GM23338 (cell line): ENCODE measurements around the gene CCDC93. TPM values are rescaled to one million over a fixed set of nuclear protein-coding genes. Genes with fewer than 3 reads are reported as not detected.

Experiments
- ATAC-seq: fragments of 200-7000 bp; cut with Tn5 transposase; 3 replicates; pipeline ENCODE4 v1.9.1; 2020
- DNase-seq: peaks from one replicate; pipeline ENCODE4 v3.0.0-alpha.2; 2015; ENCODE audit warnings: low spot score
- H2AFZ ChIP-seq: fragments of 200-600 bp; sonication (generic); 2 replicates; pipeline ENCODE4 v1.8.0; 2016; ENCODE audit warnings: antibody characterized with exemption, mild to moderate bottlenecking, moderate library complexity
- H3F3A ChIP-seq: fragments of 200-600 bp; sonication (generic); replicated peaks from 2 replicates; pipeline ENCODE4 v1.8.0; 2017; ENCODE audit warnings: antibody characterized with exemption, mixed run types, low read depth
- H3K27ac ChIP-seq: fragments of 200-600 bp; sonication (generic); 2 replicates; pipeline ENCODE4 v1.6.1; 2016; ENCODE audit warnings: low read depth
- H3K27me3 ChIP-seq: fragments of 200-600 bp; sonication (generic); 2 replicates; pipeline ENCODE4 v1.8.0; 2016; ENCODE audit warnings: mild to moderate bottlenecking, mixed run types, moderate library complexity; ENCODE audit not compliant: insufficient read depth
- H3K36me3 ChIP-seq: fragments of 200-600 bp; sonication (generic); 2 replicates; pipeline ENCODE4 v1.8.0; 2016; ENCODE audit warnings: mild to moderate bottlenecking; ENCODE audit not compliant: insufficient read depth
- H3K4me1 ChIP-seq: fragments of 200-600 bp; sonication (generic); 2 replicates; pipeline ENCODE4 v1.8.0; 2016; ENCODE audit warnings: mild to moderate bottlenecking, moderate library complexity; ENCODE audit not compliant: insufficient read depth
- H3K4me2 ChIP-seq: fragments of 200-600 bp; sonication (generic); 2 replicates; pipeline ENCODE4 v1.7.1; 2017; ENCODE audit warnings: mixed run types
- H3K4me3 ChIP-seq: fragments of 200-600 bp; sonication (generic); 2 replicates; pipeline ENCODE4 v1.6.1; 2016; ENCODE audit warnings: mixed run types
- H3K79me2 ChIP-seq: fragments of 200-600 bp; sonication (generic); replicated peaks from 2 replicates; pipeline ENCODE4 v1.8.0; 2017; ENCODE audit warnings: mild to moderate bottlenecking; ENCODE audit not compliant: insufficient read depth
- H3K9me2 ChIP-seq: fragments of 200-600 bp; sonication (generic); 2 replicates; pipeline ENCODE4 v1.8.0; 2017; ENCODE audit not compliant: insufficient read depth
- H4K20me1 ChIP-seq: fragments of 200-600 bp; sonication (generic); replicated peaks from 2 replicates; pipeline ENCODE4 v1.8.0; 2017; ENCODE audit warnings: mild to moderate bottlenecking; ENCODE audit not compliant: insufficient read depth
- H3K27ac Mint-ChIP-seq: 2 replicates; pipeline ENCODE4 v1.8.0; 2020; ENCODE audit warnings: inconsistent platforms, mild to moderate bottlenecking, moderate library complexity, mixed read lengths
- H3K27me3 Mint-ChIP-seq: 3 replicates; pipeline ENCODE4 v1.8.0; 2022; ENCODE audit warnings: low read depth, mild to moderate bottlenecking, moderate library complexity, mixed read lengths, inconsistent platforms; ENCODE audit not compliant: insufficient read depth, poor library complexity
- H3K36me3 Mint-ChIP-seq: 3 replicates; pipeline ENCODE4 v1.8.0; 2021; ENCODE audit warnings: low read depth, mild to moderate bottlenecking, inconsistent platforms, moderate library complexity, mixed read lengths
- H3K4me1 Mint-ChIP-seq: 3 replicates; pipeline ENCODE4 v1.8.0; 2020; ENCODE audit warnings: mild to moderate bottlenecking, inconsistent platforms, mixed read lengths
- H3K4me3 Mint-ChIP-seq: 3 replicates; pipeline ENCODE4 v1.8.0; 2021; ENCODE audit warnings: moderate library complexity, mild to moderate bottlenecking, inconsistent platforms, mixed read lengths
- H3K9me3 Mint-ChIP-seq: 3 replicates; pipeline ENCODE4 v1.8.0; 2020; ENCODE audit warnings: moderate library complexity, mild to moderate bottlenecking, inconsistent platforms, mixed read lengths
- CREB1 ChIP-seq: fragments of 250-450 bp; sonication (Bioruptor Pico); IDR thresholded peaks from 2 replicates; pipeline ENCODE4 v1.5.0; 2020; ENCODE audit warnings: low read depth, mild to moderate bottlenecking, moderate library complexity
- CTCF ChIP-seq, 2 experiments: fragments of 200-600 bp in 1 of 2; sonication (generic) in 1 of 2; conservative IDR thresholded peaks; 2 replicates each; pipeline versions ENCODE4 v1.5.1 to v1.6.1; 2016 to 2017; ENCODE audit warnings: antibody characterized with exemption in 2 of 2, low read depth in 2 of 2, mild to moderate bottlenecking in 2 of 2, moderate library complexity in 1 of 2
- ETS1 ChIP-seq: IDR thresholded peaks from 2 replicates; pipeline ENCODE4 v1.6.1; 2016; ENCODE audit warnings: antibody characterized with exemption
- EZH2 ChIP-seq: fragments of 200-600 bp; sonication (generic); IDR thresholded peaks from one replicate; pipeline ENCODE4 v1.8.0; 2017; ENCODE audit warnings: antibody characterized with exemption, mild to moderate bottlenecking, low read depth; ENCODE audit not compliant: unreplicated experiment
- EZH2phosphoT487 ChIP-seq: fragments of 200-600 bp; sonication (generic); IDR thresholded peaks from one replicate; pipeline ENCODE4 v1.8.1; 2018; ENCODE audit warnings: antibody characterized with exemption; ENCODE audit not compliant: unreplicated experiment
- JUNB ChIP-seq: IDR thresholded peaks from one replicate; pipeline ENCODE4 v1.6.1; 2016; ENCODE audit warnings: antibody characterized with exemption; ENCODE audit not compliant: unreplicated experiment
- NANOG ChIP-seq: IDR thresholded peaks from 2 replicates; pipeline ENCODE4 v1.6.1; 2016; ENCODE audit warnings: antibody characterized with exemption, borderline replicate concordance
- POLR2AphosphoS5 ChIP-seq: IDR thresholded peaks from 2 replicates; pipeline ENCODE4 v1.6.1; 2016; ENCODE audit warnings: antibody characterized with exemption, low read depth
- REST ChIP-seq: IDR thresholded peaks from one replicate; pipeline ENCODE4 v1.6.1; 2018; ENCODE audit warnings: antibody characterized with exemption; ENCODE audit not compliant: unreplicated experiment
- STAT1 ChIP-seq: IDR thresholded peaks from one replicate; pipeline ENCODE4 v1.6.1; 2016; ENCODE audit warnings: antibody characterized with exemption; ENCODE audit not compliant: unreplicated experiment
- ZNF114 ChIP-seq: fragments of 250-450 bp; sonication (Bioruptor Pico); IDR thresholded peaks from 2 replicates; pipeline ENCODE4 v1.5.0; 2020; ENCODE audit warnings: mild to moderate bottlenecking, moderate library complexity
- ZNF331 ChIP-seq: fragments of 250-450 bp; sonication (Bioruptor Pico); IDR thresholded peaks from 2 replicates; pipeline ENCODE4 v1.5.0; 2020; ENCODE audit warnings: low read depth, mild to moderate bottlenecking, moderate library complexity
- ZNF462 ChIP-seq: fragments of 250-450 bp; sonication (Bioruptor Pico); IDR thresholded peaks from 2 replicates; pipeline ENCODE4 v1.5.0; 2020; ENCODE audit warnings: mild to moderate bottlenecking, moderate library complexity
- polyA plus RNA-seq: library from polyadenylated mRNA; unstranded; fragments of >200 nt; fragmentation: Nextera tagmentation; extraction: Ambion mirVana; gene quantifications from 2 replicates; pipeline ENCODE4 v1.2.1, GENCODE V29; 2016
- total RNA-seq: library from RNA; depleted of rRNA; stranded (reverse); fragments of >200 nt; shearing (Covaris generic); gene quantifications from 2 replicates; pipeline ENCODE4 v1.2.3, GENCODE V29; 2014

Gene CCDC93
- total and polyA plus RNA-seq, 2 experiments from 2014 or later, result 13.1 to 16.8 TPM

GRCh38 chr2:117994729-117995128 lies 19.1 kb downstream of the CCDC93 start:
- no peak overlapping the region for H3K4me3 Mint-ChIP-seq
- H3K27me3 ChIP-seq, result no peaks in the 10 kb centered on the region
- peaks cover 40% of the 10 kb centered on the region for H3K36me3 Mint-ChIP-seq
- H3K79me2 ChIP-seq, result no peaks in the 10 kb centered on the region
- TF ChIP-seq ZNF331 (CRISPR knock-in tag), result no peak
- no peak for TF ChIP-seq ETS1
- TF ChIP-seq CREB1, result no peak
- TF ChIP-seq EZH2phosphoT487, result no peak
- no peak for TF ChIP-seq JUNB
- TF ChIP-seq CTCF (conservative IDR thresholded peaks at IDR 0.05; ENCODE audit: low read depth in 2 of 2), result no peak
- TF ChIP-seq ZNF114 (CRISPR knock-in tag), result no peak
- TF ChIP-seq ZNF462, result no peak
- TF ChIP-seq NANOG, result no peak
- no peak for TF ChIP-seq EZH2
- TF ChIP-seq REST, result no peak
- no peak for TF ChIP-seq STAT1
- no peak for TF ChIP-seq POLR2AphosphoS5
- DNase-seq (no peak), ATAC-seq (no peak)
- H3F3A ChIP-seq, result no peaks in the 10 kb centered on the region
- no peak overlapping the region for H3K4me3 ChIP-seq
- H3K4me2 ChIP-seq, result no peak overlapping the region
- H2AFZ ChIP-seq, result no peak overlapping the region
- peaks cover 26% of the 10 kb centered on the region; the same call in 1 of the 2 replicates for H3K36me3 ChIP-seq
- no peaks in the 10 kb centered on the region for H3K4me1 Mint-ChIP-seq
- H4K20me1 ChIP-seq, result peaks cover 2% of the 10 kb centered on the region
- no peaks in the 10 kb centered on the region for H3K9me3 Mint-ChIP-seq
- H3K27ac ChIP-seq, result no peak overlapping the region
- no peaks in the 10 kb centered on the region for H3K27me3 Mint-ChIP-seq
- no peak overlapping the region for H3K27ac Mint-ChIP-seq
- no peaks in the 10 kb centered on the region for H3K4me1 ChIP-seq
- H3K9me2 ChIP-seq, result no peaks in the 10 kb centered on the region
